A549 treated with DMSO at 1 μM for 4 hours (cell line): ENCODE results near the gene IL24. TPM values are rescaled to one million over a fixed set of nuclear protein-coding genes. Genes with fewer than 3 reads are reported as not detected.

Experiments
- total RNA-seq: library from RNA; stranded (reverse); fragments of 200-300 nt; extraction: Qiagen RNA extraction; gene quantifications from 5 replicates; pipeline ENCODE4 v1.2.3, GENCODE V29; 2022; ENCODE audit warnings: low read depth

The IL24 gene
- 0.16 to 0.44 TPM (median 0.40 TPM) in 5 replicates for total RNA-seq

GRCh38 chr1:206897175-206897574, at the start of gene IL24:
TSS of gene IL24 (plus strand) at chr1:206897443. CDS start at chr1:206897833, 390 bp downstream.

DNA sequence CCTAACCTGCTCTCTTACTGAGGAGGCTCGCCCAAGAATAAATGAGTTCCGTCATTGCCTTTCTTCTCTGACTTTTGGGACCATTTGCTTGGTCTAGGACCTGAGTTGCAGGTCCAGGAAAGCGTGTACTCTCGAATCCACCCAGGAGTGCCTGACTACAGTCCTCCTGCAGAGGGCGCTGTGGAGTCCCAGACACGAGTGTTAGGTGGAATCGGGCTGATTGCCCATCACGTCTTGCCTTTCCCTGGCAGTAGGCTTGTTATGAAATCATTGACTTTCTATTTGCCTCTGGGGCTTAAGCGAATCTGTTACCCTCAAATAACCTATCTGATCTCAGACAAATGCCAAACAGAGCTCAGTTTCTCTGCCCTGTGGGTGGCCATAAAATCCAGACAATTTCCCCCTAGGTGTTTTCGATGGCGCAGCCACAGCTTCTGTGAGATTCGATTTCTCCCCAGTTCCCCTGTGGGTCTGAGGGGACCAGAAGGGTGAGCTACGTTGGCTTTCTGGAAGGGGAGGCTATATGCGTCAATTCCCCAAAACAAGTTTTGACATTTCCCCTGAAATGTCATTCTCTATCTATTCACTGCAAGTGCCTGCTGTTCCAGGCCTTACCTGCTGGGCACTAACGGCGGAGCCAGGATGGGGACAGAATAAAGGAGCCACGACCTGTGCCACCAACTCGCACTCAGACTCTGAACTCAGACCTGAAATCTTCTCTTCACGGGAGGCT, 32.1 kb upstream of the IL24 start, which contains the start of gene IL20:
TSS of gene IL20 (plus strand) at position 685 of the 733 bp plus-strand sequence. CDS start 230 bp downstream, outside the sequence.

DNA sequence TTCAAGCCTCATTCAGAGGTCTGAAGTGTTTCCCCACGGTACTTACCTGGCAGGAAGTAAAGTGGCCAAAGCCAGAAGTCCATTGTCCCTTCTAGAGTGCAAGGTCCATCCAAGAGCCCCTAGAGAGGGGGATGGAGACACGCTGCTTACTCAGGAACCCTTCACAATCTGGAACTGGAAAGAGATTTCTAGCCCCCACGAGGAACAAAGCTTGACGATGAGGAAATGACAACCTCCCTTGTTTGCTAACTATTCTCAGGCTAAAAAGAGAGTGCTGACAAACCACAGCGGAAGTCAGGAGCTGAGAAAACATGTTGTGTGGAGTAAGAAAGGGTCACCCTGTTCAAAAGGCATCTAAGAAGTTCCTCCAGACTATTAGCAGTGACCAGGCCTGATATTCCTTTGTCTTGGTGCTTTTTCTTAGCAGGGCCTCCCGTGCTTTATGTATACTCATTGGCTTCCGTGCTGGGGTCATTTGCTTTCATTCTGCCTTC, 24.6 kb downstream of the IL24 start, which contains the start of gene FCMR:
TSS of gene FCMR (minus strand) at position 170 of the 494 bp plus-strand sequence. CDS start at position 83, 87 bp downstream.

DNA sequence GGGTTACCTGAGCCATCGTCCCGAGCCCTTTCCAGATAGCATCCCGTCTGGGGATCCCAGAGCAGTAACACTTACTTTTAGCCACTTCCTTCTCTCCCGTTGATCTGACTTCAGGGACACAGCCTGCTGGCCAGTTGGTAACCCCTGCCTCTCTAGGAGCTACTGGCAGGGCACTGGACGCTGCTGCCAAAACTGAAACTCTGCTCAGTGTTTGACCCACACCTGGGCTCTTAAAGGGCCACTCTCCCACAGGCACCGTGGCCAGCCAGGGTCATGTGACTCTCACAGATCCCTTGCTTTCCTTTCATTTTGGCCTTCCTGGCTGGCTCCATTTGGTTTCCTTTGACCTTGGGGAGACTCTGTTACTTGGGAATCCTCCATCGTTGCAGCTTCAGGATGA, 49.0 kb downstream of the IL24 start, which contains the start of gene PIGR:
TSS of gene PIGR (minus strand) at position 206 of the 400 bp plus-strand sequence. CDS start 5,935 bp downstream, outside the sequence.

Other genes with a start within 250 kb of the IL24 start
- 64.9 to 71.1 TPM (median 68.2 TPM) in 5 replicates for gene MAPKAPK2, start 212.5 kb upstream of the IL24 start, total RNA-seq
- gene IL19, start 126.7 kb upstream of the IL24 start, total RNA-seq: not detected in 5 replicates
- gene IL10, start 124.9 kb upstream of the IL24 start, total RNA-seq: not detected in 5 replicates
- gene IL20, start 31.8 kb upstream of the IL24 start, total RNA-seq: not detected in 5 replicates
- gene FCMR, start 24.5 kb downstream of the IL24 start, total RNA-seq: 4.0 to 6.3 TPM (median 4.4 TPM) in 5 replicates
- gene PIGR, start 49.0 kb downstream of the IL24 start, total RNA-seq: 0.23 TPM in 1 of 5 replicates, not detected in the others
- gene FCAMR, start 73.0 kb downstream of the IL24 start, total RNA-seq: 0.08 TPM in 1 of 5 replicates, not detected in the others
- gene C1orf116, start 135.3 kb downstream of the IL24 start, total RNA-seq: 2.5 to 3.4 TPM (median 3.2 TPM) in 5 replicates
- gene YOD1, start 153.8 kb downstream of the IL24 start, total RNA-seq: 5.4 to 8.0 TPM (median 6.9 TPM) in 5 replicates
- 5.7 to 7.5 TPM (median 6.9 TPM) in 5 replicates for gene PFKFB2, start 155.8 kb downstream of the IL24 start, total RNA-seq
- 0.99 to 1.5 TPM (median 1.1 TPM) in 5 replicates for gene C4BPB, start 191.4 kb downstream of the IL24 start, total RNA-seq
- gene C4BPA, start 206.8 kb downstream of the IL24 start, total RNA-seq: 0.48 to 1.0 TPM (median 0.64 TPM) in 5 replicates